ENCODE measurements around the gene RAC3.

Gene RAC3

DNA sequence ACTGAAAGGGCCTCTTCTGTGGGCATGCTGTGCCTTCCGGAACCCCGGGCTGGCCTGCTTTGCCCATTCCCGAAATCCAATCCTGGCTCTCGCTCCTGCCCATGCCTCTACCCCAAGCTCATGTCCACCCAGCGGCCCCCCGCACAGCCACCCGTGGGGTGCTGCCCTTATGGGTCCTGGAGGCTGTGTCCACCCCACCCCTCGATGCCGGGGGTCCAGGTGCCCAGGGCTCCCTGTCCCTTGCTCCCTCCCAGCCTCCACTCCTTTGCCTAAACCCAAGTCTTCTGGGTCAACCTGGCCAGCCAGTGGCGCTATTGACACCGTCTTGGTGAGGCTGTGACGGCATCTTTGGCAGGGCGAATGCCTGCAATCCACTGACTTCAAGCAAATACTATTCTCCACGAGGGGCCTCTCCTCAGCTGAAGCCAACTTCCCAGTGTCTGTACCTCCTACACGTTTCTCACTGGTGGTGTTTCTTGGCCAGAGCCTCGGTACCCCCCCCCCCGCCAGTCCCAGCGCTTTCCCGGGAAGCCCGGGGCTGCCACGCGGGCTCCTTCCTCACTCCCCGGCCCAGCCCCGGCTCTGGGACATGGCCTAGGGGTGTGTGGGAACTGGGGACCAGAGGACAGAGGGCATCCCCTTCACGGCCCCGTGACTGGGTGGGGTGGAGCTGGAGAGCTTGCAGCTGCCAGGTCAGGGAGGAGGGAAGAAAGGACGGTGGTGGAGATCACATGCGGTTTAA is 46.3 kb downstream of the RAC3 start:
- DNase-seq = no peak

DNA sequence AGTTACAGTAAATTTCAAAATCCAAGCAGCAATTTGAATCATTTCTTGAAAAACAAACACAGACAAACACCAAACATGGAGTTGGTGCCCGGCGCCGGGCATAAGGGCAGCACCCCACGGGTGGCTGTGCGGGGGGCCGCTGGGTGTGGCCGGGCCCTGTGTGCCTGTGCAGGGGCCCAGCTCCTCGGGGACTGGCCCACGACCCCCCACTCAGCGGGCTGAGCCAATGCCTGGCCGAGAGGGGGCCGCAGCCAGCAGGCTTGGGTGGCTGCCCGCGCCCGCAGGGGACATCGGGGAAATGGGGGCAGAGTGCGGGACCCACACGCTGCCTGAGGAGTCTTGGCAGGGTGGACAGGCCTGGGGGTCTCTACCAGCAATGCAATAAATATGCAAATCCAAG is 47.0 kb downstream of the RAC3 start:
- no peak for DNase-seq

DNA sequence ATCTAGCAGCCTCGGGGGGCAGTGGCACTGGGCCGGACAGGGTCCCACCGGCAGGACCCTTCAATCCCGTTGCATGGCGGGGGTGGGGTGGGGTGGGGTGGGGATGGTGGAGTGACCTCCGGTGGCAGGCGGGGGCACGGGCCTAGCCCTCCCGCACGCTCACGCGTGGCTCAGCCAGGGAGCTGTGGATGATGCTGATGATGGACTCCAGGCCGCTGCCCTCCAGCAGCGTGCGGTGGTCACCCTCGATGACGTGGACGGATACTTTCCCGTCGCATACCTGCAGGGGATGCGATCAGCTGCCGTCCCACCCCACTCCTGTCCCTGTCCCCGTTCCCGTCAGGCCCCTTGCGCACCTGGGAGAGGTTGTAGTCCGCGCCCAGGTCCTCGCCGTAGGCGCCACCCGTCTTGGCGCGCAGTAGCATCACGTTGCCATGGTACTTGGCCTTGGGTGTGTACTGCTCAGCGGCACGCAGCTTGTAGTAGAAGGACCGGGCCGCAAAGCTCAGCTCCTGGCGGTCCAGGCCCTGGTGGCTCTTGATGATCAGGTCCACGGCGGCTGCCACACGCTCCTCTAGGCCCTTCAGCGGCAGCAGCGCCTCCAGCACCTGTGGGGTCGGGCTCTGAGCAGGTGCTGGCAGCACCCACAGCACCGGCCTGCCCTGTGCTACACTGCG is 47.7 kb downstream of the RAC3 start:
- DNase-seq = no peak

DNA sequence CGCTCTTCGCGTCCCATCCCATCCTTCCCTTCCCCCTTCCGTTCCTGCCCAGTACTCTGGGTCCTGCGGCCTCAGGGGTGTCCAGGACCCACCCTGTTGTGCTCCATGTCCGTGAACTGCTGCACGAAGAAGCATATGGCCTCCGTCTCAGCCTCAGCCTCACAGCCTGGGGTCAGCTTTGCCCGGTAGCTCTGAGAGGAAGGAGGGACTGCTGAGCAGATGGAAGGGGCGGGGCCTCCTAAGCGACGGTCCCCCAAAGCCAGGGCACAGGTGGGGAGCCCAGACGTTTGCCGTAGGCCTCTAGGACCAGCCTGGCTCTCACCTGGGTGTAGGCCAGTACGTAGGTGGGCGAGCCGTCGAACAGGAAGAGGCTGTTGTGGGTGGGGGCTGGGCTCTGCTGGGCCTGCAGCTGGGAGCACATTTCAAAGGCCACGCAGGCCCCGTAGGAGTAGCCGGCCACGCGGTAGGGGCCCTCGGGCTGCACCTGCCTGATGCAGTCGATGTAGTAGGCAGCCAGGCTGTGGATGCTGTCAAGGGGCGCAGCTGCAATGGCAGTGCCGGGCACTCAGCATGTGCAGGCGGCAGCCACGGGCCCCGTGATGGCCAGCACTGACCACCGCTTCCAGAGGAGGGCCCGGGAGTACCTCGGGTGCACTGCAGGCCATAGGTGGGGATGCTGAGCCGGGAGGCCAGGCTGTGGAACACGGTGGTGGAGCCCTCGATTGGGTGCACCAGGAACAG is 48.7 kb downstream of the RAC3 start:
- no peak for DNase-seq

DNA sequence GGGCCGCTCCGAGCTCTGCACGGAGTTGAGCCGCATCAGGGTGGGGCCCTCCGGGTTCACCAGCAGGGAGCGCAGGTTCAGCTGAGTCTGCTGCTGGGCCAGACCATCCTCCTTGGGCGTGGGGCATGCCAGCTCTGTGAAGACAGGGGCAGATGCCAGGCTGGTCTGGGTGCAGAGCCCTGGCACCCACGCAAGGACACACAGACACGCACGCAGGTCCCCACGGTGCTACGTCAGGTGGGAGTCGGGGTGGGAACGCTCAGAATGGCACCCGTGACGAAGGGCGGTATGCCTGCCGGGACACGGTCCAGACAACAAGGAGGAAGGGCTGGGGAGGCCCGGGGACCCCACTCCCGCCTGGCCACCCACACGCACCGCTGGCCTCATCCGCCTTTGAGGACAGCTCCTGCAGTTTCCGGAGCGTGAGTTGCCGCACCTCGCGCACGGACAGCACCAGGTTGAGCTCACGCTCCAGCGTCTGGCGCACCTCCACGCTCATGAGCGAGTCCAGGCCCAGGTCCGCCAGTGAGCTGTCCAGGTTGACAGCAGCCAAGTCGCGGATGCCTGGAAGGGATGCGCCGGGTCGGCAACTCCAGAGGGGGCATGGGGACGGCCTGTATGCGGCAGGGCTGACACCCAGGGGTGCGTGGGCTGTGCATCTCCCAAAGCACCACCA is 49.4 kb downstream of the RAC3 start:
- no peak for DNase-seq

DNA sequence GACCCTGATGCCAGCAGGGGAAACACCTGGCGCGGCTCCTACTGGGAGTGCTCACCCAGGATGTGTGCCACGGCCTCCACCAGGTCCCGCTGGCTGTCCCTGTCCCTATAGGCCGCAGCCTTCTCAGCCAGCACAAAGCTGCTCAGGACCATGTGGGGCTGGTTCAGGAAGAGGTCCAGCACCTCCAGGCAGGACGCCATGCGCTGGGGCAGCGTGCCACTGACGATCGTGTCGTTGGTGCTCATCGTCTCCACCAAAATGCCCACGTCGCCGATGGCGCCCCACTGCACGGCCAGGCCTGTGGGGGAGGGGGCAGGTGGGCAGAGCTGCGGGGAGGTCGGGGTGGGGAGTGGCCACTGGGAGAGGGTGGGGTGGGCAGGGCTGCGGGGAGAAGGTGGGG is 50.1 kb downstream of the RAC3 start:
- no peak for DNase-seq

DNA sequence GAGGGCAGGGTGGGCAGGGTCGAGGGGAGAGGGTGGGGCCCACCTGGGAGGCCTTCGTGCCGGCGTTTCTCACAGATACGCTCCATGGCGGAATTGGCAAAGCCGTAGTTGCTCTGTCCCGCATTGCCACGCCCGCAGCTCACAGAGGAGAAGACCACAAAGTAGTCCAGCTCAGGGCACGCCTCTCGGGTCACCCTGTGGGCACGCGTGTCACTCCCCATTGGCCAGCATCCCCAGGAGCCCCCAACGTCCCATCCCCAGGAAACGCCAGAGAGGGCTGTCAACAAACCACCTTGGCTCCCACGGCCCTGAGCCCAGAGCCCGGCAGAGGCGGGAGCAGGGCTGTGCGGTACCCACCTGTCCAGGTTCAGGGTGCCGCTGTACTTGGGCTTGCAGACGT is 50.5 kb downstream of the RAC3 start:
- no peak for DNase-seq

DNA sequence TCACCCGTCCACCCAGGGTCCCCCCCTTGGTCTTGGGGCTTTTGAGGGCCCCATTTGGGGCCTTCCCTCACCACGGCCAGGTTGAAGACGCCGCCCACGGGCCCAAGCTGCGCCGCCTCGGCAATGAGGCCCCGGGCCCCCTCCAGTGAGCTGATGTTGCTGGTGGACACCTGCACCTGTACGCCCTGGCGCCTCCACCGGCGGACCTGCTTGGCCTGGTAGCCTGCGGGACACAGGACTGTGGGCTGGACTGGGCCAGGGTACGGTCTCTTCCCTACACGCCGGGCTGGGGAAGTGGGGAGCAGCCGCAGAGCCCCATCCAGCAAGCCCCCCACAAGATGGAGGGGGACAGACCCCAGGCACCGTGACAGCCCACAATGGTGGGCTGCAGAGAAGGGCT is 51.0 kb downstream of the RAC3 start:
- DNase-seq = no peak

DNA sequence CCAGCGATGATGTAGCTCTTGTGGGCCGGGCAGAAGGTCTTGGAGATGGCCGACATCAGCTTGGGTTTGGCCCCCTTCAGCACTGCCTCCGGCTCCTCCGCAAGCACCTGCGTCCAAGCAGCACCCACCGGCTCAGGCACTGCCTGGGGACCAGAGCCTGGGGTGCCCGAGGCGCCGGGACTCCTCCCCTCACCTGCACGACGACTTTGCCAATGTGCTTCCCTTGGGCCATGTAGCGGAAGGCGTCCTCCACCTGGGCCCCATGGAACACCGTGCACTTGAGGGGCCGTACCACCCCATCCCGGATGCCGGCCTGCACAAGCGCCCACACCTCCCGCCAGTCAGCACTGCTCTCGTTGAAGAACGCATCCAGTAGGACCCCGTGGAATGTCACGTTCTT is 51.5 kb downstream of the RAC3 start:
- DNase-seq = no peak
